GM10266 (cell line): Measurements from ENCODE around the gene PYCR2.
"Not testable (repeated sequence)": the region's sequence is repeated elsewhere in the genome, so short reads cannot be mapped to it uniquely, and the experiment has no call there.

ENCODE experiments used
- DNase-seq: peaks from one replicate; pipeline ENCODE4 v3.0.0; 2012; ENCODE audit errors: extremely low spot score
- CTCF ChIP-seq: IDR thresholded peaks from 2 replicates; pipeline ENCODE4 v1.5.1; 2012; ENCODE audit warnings: mild to moderate bottlenecking, low read depth; ENCODE audit not compliant: control insufficient read depth, insufficient read depth; ENCODE audit errors: missing control alignments

The PYCR2 gene

DNA sequence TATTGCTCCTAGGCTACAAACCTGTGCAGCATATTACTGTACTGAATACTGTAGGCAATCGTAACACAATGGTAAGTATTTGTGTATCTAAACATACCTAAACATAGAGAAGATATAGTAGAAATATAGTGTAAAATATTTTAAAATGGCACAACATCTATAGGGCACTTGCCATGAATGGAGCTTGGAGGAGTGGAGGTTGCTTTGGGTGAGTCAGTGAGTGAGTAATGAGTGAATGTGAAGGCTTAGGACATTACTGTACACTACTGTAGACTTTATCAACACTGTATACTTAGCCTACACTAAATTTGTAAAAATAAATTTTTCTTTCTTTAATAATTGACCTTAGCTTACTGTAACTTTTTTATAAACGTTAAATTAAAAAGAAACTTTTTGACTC lies 9.0 kb upstream of the PYCR2 start:
- TF ChIP-seq CTCF, result no peak
- DNase-seq, result no peak

GRCh38 chr1:225931270-225932136 lies 7.5 kb upstream of the PYCR2 start:
- no peak for TF ChIP-seq CTCF
- no peak for DNase-seq

- no peak for DNase-seq
- TF ChIP-seq CTCF, result no peak
Measured at GRCh38 chr1:225930566-225930965, 6.5 kb upstream of the PYCR2 start.

DNA sequence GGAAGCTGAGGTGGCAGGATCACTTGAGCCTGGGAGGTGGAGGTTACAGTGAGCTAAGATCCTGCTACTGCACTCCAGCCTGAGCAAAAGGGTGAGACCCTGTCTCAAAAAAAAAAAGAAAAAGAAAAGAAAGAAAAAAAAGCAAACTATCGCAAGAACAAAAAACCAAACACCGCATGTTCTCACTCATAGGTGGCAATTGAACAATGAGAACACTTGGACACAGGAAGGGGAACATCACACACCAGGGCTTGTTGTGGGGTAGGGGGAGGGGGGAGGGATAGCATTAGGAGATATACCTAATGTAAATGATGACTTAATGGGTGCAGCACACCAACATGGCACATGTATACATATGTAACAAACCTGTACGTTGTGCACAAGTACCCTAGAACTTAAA lies 5.4 kb upstream of the PYCR2 start:
- DNase-seq, result not testable (repeated sequence)

DNA sequence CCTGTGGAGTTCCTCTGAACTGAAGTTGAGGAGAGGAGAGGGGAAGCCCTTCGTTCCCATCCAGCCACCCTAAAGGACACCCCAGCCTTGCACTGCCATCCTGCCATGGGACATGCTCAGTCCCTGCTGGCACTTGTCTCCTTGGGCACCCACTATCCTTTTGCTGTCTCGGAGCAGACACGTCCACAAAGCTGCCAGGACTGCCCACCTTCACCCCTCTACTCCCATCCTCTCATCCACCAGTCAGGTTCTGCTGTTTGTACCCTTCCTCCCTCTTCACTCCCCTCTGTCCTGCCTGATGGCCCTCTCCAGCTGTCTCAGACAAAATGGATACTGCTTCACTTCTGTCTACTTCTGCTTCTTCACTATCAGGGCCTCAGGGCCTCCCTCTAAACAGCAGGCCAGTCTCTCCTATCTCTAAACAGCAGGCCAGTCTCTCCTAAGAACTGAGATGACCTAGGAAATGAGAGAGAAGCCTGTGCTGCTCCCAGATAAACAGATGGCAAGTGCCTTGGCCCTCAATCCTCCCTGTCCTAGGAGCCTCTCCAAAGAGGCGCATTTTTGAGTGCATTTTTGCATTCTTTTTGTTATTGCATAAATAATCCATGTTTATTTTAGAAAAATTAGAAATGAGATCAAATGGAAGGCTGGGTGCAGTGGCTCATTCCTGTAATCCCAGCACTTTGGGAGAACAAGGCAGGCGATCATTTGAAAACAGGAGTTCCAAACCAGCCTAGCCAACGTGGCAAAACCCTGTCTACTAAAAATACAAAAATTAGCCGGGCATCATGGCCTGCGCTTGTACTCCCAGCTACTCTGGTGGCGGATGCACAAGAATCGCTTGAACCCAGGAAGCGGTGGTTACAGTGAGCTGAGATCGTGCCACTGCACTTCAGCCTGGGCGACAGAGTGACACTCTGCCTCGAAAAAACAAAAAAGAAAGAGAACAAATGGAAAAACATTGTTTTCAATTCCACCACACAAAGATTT lies 4.4 kb upstream of the PYCR2 start:
- TF ChIP-seq CTCF, result no peak
- no peak for DNase-seq

DNA sequence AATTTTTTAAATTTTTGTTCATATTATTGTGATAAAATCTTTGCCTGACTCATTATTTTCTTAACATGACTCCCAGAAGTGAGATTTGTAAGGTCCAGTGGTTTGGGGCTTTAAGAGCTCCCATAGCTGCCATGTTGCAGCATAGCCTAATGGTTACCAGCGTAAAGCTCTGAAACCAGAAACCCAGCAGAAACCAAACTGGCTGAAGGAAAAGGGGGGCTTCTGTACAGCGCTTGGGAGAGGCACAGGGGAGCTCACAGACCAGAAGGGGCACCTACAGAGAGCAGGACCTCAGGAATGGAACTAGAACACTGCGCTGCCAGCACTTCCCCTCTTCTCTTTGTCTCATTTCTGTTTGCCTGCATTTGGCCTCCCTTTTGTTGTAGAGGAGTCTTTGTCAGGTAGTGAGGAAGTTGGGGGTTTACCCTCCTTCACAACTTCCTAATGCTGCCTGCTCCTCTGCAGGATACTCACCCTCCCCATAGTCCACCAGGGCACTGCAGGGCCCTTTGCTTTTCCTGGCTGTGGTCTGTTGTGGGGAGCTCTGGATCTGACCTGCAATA lies 2.6 kb upstream of the PYCR2 start:
- TF ChIP-seq CTCF, result no peak
- DNase-seq, result no peak

DNA sequence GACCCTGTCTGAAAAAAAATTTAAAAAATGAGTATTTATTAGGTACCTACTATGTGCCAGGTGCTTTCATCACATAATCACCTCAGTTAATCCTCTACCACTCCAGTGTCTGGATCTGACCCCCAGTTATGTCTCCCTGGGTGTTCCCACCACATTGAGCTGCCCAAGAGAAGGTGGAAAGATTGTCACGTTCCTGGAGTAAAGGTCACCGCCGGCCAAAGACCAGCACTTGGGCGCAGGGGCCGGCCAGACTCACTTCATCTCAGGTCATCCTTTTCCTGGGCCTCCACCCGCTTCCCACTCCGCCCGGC lies 714 bp downstream of the PYCR2 start:
- no peak for DNase-seq
- no peak for TF ChIP-seq CTCF
